ENCODE data around the gene SYPL1. TPM values are rescaled to one million over a fixed set of nuclear protein-coding genes. Genes with fewer than 3 reads are reported as not detected.

The SYPL1 gene
- total and polyA plus RNA-seq, 2 donors (not counting 3 experiments of a cell fraction or from before 2014, with no cell fraction given) = 59.8 to 67.1 TPM

DNA sequence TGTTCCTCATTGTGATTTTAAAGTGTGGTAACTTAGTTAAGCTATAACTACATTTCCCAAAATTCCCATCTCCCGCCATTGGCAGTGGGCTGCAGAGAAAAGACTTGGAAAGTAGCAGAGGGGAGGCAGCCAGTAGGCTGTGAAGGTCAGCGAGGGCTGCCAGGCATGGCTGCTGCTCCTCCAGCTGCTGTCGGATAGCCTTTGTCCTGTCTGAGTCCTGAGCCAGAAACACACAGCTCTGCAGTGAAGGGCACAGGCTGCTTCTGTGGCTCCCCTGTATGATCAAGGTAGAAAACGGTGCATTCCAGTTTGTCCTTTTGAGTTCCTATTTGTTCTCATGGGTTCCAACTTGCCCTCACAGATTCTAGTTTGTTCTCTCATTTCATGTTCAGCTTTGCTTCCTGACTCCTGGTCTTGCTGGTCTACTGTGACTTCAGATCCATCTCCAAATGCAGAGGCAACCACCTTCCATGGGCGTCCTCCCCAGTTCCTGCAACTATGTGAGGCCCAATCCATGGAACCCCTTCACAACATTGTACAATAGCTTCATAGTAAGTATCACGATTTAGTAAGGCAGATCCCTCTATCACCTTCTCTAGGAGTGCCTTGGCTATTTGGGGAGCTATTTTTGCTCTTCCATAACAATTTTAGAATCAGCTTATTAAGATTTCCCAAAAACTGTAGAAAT lies 31.7 kb downstream of the SYPL1 start:
- Histone ChIP-seq H2AFZ (ENCODE audit: low read depth, low read length) (no peak overlapping the region), H3K27me3 (ENCODE audit: control insufficient read depth in 2 of 2, insufficient read depth in 2 of 2, low read length in 2 of 2) (no peaks in the 10 kb centered on the region), H3K36me3 (ENCODE audit: control insufficient read depth in 2 of 2, extremely low read depth in 1 of 2, insufficient read depth in 2 of 2, low read length in 2 of 2) (no peaks in the 10 kb centered on the region), H4K20me1 (replicated peaks; ENCODE audit: control insufficient read depth, extremely low read depth, insufficient read depth, low read length) (no peaks in the 10 kb centered on the region), H3K4me1 (ENCODE audit: control insufficient read depth, extremely low read depth, insufficient read depth, low read length) (no peaks in the 10 kb centered on the region), H3K27ac (ENCODE audit: insufficient read depth, low read depth, low read length) (no peak overlapping the region), H3K4me3 (replicated peaks in 1 of 3; ENCODE audit: insufficient read depth in 1 of 3, low read depth in 1 of 3, low read length in 3 of 3) (no peak overlapping the region), H3K4me2 (ENCODE audit: insufficient read depth, low read length) (no peak overlapping the region), H3K9me3 (replicated peaks; ENCODE audit: control insufficient read depth, insufficient read depth, low read length) (no peaks in the 10 kb centered on the region), H3K9me1 (replicated peaks; ENCODE audit: control insufficient read depth, extremely low read depth, insufficient read depth, low read length) (no peaks in the 10 kb centered on the region), H3K9ac (replicated peaks; ENCODE audit: extremely low read depth, insufficient read depth, low read length) (no peak overlapping the region), H3K79me2 (ENCODE audit: control insufficient read depth, insufficient read depth, low read length) (no peaks in the 10 kb centered on the region)
- intact Hi-C loops (cut with micrococcal nuclease) (no loop called here), dilution Hi-C loops (cut with MboI; ENCODE audit: extremely low pct_ligation_motif_present, low sequenced_read_pairs) (no loop called here)
- no peak for FAIRE-seq
- DNase-seq (ENCODE audit: low read depth, low spot score) = no peak
- no TSS peak for BruUV-seq (replicated peaks)
- POLR2A ChIA-PET = no interaction called here
- CTCF ChIA-PET = interaction anchor here (0.9 to 1.6 kb wide), 7 partner anchors 9 to 73 kb away, joined by 3 to 8 read pairs (median 4); no protein-coding TSS in a partner anchor
- TF ChIP-seq POLR2AphosphoS5 (IDR thresholded peaks at IDR 0.05; ENCODE audit: insufficient read depth, low read depth, low read length) (no peak), JUN (IDR thresholded peaks at IDR 0.05; ENCODE audit: borderline replicate concordance, insufficient read depth, insufficient read length, low read depth) (no peak), GATA2 (IDR thresholded peaks at IDR 0.05; ENCODE audit: insufficient read depth, insufficient read length, low read depth, low read length) (no peak), MYC (IDR thresholded peaks at IDR 0.05; ENCODE audit: low read depth, low read length) (no peak)
- TF ChIP-seq, protein P1, sequence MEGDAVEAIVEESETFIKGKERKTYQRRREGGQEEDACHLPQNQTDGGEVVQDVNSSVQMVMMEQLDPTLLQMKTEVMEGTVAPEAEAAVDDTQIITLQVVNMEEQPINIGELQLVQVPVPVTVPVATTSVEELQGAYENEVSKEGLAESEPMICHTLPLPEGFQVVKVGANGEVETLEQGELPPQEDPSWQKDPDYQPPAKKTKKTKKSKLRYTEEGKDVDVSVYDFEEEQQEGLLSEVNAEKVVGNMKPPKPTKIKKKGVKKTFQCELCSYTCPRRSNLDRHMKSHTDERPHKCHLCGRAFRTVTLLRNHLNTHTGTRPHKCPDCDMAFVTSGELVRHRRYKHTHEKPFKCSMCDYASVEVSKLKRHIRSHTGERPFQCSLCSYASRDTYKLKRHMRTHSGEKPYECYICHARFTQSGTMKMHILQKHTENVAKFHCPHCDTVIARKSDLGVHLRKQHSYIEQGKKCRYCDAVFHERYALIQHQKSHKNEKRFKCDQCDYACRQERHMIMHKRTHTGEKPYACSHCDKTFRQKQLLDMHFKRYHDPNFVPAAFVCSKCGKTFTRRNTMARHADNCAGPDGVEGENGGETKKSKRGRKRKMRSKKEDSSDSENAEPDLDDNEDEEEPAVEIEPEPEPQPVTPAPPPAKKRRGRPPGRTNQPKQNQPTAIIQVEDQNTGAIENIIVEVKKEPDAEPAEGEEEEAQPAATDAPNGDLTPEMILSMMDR (IDR thresholded peaks at IDR 0.05; ENCODE audit: extremely low read depth in 1 of 2, insufficient read depth in 1 of 2, low read depth in 1 of 2, low read length in 2 of 2) = no peak
- TF ChIP-seq, protein P2, sequence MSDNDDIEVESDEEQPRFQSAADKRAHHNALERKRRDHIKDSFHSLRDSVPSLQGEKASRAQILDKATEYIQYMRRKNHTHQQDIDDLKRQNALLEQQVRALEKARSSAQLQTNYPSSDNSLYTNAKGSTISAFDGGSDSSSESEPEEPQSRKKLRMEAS (IDR thresholded peaks at IDR 0.05; ENCODE audit: insufficient read depth, insufficient read length) = no peak

All from endothelial cell of umbilical vein (primary cell).